HCT116 (cell line): ENCODE measurements around the gene TMEM198. TPM values are rescaled to one million over a fixed set of nuclear protein-coding genes. Genes with fewer than 3 reads are reported as not detected.

Experiments
- ATAC-seq: fragments of 200-7000 bp; cut with Tn5 transposase; 2 replicates; pipeline ENCODE4 v1.9.1; 2020; ENCODE audit warnings: mild to moderate bottlenecking, moderate library complexity
- BruUV-seq: library from RNA; stranded (reverse); fragments of 400-500 nt; replicated peaks from 2 replicates; lab custom pipeline; 2021; lab: Mats Ljungman, UMichigan
- CTCF ChIA-PET: fragments of 300-600 bp; sonication (Branson Sonifier 250); formaldehyde crosslinking; loops from one replicate; lab custom pipeline; 2021; ENCODE audit warnings: antibody characterized with exemption; lab: Charles Lee
- POLR2A ChIA-PET: fragments of 300-600, 350-600 bp; sonication (Branson Sonifier 250); formaldehyde crosslinking; loops from one replicate; lab custom pipeline; 2021; ENCODE audit warnings: antibody characterized with exemption; lab: Charles Lee
- RAD21 ChIA-PET, 2 experiments: fragments of 300-600 bp; sonication (Branson Sonifier 250); formaldehyde crosslinking; loops; one replicate each; lab custom pipeline; 2023; ENCODE audit warnings: low total read pairs in 2 of 2; ENCODE audit not compliant: uncharacterized antibody in 2 of 2, unreplicated experiment in 2 of 2, low non-redundant PET in 1 of 2; lab: Charles Lee
- DNase-seq: peaks from one replicate; pipeline ENCODE4 v3.0.0-alpha.2; 2010; ENCODE audit warnings: low read depth, low spot score
- H2AFZ ChIP-seq: fragments of 200-600 bp; shearing (Covaris generic), sonication (generic); 2 replicates; pipeline ENCODE4 v1.6.1; 2017; ENCODE audit warnings: low read depth, mixed run types, mixed read lengths, antibody characterized with exemption, low read length; ENCODE audit not compliant: poor library complexity, severe bottlenecking
- H3K27ac ChIP-seq: 2 replicates; pipeline ENCODE4 v1.5.1; 2012; ENCODE audit warnings: low read depth, low read length
- H3K27me3 ChIP-seq: fragments of 200-600 bp; sonication (generic); 2 replicates; pipeline ENCODE4 v1.6.1; 2016; ENCODE audit warnings: mixed run types, low read length, mixed read lengths; ENCODE audit not compliant: insufficient read depth
- H3K36me3 ChIP-seq, 2 experiments: fragments of 200-500 bp in 1 of 2; fragments of 200-600 bp in 1 of 2; sonication (Bioruptor generic) in 1 of 2; sonication (generic) in 1 of 2; 2 replicates each; pipeline versions ENCODE4 v1.5.1 to v1.6.1; 2014 to 2016; ENCODE audit warnings: low read length in 2 of 2, inconsistent platforms in 1 of 2, mixed read lengths in 1 of 2, mixed run types in 1 of 2; ENCODE audit not compliant: insufficient read depth in 2 of 2, control insufficient read depth in 1 of 2
- H3K4me1 ChIP-seq, 2 experiments: fragments of 200-600 bp in 1 of 2; sonication (generic) in 1 of 2; 2 replicates each; pipeline versions ENCODE4 v1.5.1 to v1.6.1; 2012 to 2017; ENCODE audit warnings: low read length in 2 of 2, inconsistent platforms in 1 of 2, mild to moderate bottlenecking in 1 of 2, mixed read lengths in 1 of 2, mixed run types in 1 of 2, moderate library complexity in 1 of 2; ENCODE audit not compliant: insufficient read depth in 2 of 2, control insufficient read depth in 1 of 2
- H3K4me2 ChIP-seq: fragments of 200-600 bp; sonication (generic); 2 replicates; pipeline ENCODE4 v1.6.1; 2017; ENCODE audit warnings: mixed run types, low read length, mixed read lengths
- H3K4me3 ChIP-seq, 2 experiments: fragments of 200-600 bp in 1 of 2; sonication (generic) in 1 of 2; replicated peaks in 1 of 2; 2 replicates each; pipeline ENCODE4 v1.5.1; 2011 to 2016; ENCODE audit warnings: low read length in 2 of 2, control low read depth in 1 of 2, low read depth in 1 of 2, mild to moderate bottlenecking in 1 of 2, mixed read lengths in 1 of 2, mixed run types in 1 of 2
- H3K79me2 ChIP-seq: fragments of 200-600 bp; sonication (generic); 2 replicates; pipeline ENCODE4 v1.6.1; 2017; ENCODE audit warnings: mild to moderate bottlenecking, mixed run types, low read length, moderate library complexity, mixed read lengths; ENCODE audit not compliant: insufficient read depth
- H3K9ac ChIP-seq: fragments of 200-600 bp; sonication (generic); 2 replicates; pipeline ENCODE4 v1.6.1; 2016; ENCODE audit warnings: low read length, mixed read lengths
- H3K9me2 ChIP-seq: fragments of 200-600 bp; sonication (generic), shearing (Covaris generic); 2 replicates; pipeline ENCODE4 v1.6.1; 2017; ENCODE audit warnings: mixed run types, mild to moderate bottlenecking, moderate library complexity; ENCODE audit not compliant: insufficient read depth
- H3K9me3 ChIP-seq, 2 experiments: fragments of 200-500 bp in 1 of 2; fragments of 200-600 bp in 1 of 2; sonication (Bioruptor generic) in 1 of 2; sonication (generic) in 1 of 2; 2 replicates each; pipeline ENCODE4 v1.6.1; 2014 to 2017; ENCODE audit warnings: low read length in 2 of 2, mixed read lengths in 2 of 2, inconsistent platforms in 1 of 2, low read depth in 1 of 2, mild to moderate bottlenecking in 1 of 2, mixed run types in 1 of 2, moderate library complexity in 1 of 2; ENCODE audit not compliant: control insufficient read depth in 1 of 2, insufficient read depth in 1 of 2
- H4K20me1 ChIP-seq: fragments of 200-600 bp; sonication (generic), shearing (Covaris generic); 2 replicates; pipeline ENCODE4 v1.6.1; 2017; ENCODE audit warnings: mixed run types, mild to moderate bottlenecking, moderate library complexity; ENCODE audit not compliant: insufficient read depth
- ATF3 ChIP-seq: IDR thresholded peaks from 2 replicates; pipeline ENCODE4 v1.6.1; 2012
- CBX3 ChIP-seq: IDR thresholded peaks from 2 replicates; pipeline ENCODE4 v1.6.1; 2012; ENCODE audit warnings: low read depth
- CEBPB ChIP-seq: IDR thresholded peaks from 2 replicates; pipeline ENCODE4 v1.6.1; 2012; ENCODE audit warnings: low read depth
- EZH2 ChIP-seq: fragments of 200-600 bp; sonication (generic); IDR thresholded peaks from 2 replicates; pipeline ENCODE4 v1.6.1; 2017; ENCODE audit warnings: antibody characterized with exemption, mixed run types
- FOSL1 ChIP-seq: IDR thresholded peaks from 2 replicates; pipeline ENCODE4 v1.6.1; 2012; ENCODE audit warnings: low read depth
- JUND ChIP-seq: IDR thresholded peaks from 2 replicates; pipeline ENCODE4 v1.6.1; 2012
- MAX ChIP-seq: IDR thresholded peaks from 2 replicates; pipeline ENCODE4 v1.6.1; 2012
- POLR2A ChIP-seq: IDR thresholded peaks from 2 replicates; pipeline ENCODE4 v1.7.0; 2011; ENCODE audit warnings: borderline replicate concordance; ENCODE audit not compliant: insufficient read depth, insufficient read length; ENCODE audit errors: extremely low read depth
- POLR2AphosphoS5 ChIP-seq: IDR thresholded peaks from 2 replicates; pipeline ENCODE4 v1.6.1; 2011; ENCODE audit warnings: mild to moderate bottlenecking, low read depth, low read length, moderate library complexity
- RAD21 ChIP-seq: IDR thresholded peaks from 2 replicates; pipeline ENCODE4 v1.6.1; 2012; ENCODE audit warnings: low read depth, mild to moderate bottlenecking
- SIN3A ChIP-seq: IDR thresholded peaks from 2 replicates; pipeline ENCODE4 v1.6.1; 2012; ENCODE audit warnings: low read depth
- SP1 ChIP-seq: IDR thresholded peaks from 2 replicates; pipeline ENCODE4 v1.6.1; 2012; ENCODE audit warnings: low read depth
- SRF ChIP-seq: IDR thresholded peaks from 2 replicates; pipeline ENCODE4 v1.6.1; 2012; ENCODE audit warnings: low read depth
- TCF7L2 ChIP-seq: IDR thresholded peaks from 2 replicates; pipeline ENCODE4 v1.7.0; 2011; ENCODE audit warnings: borderline replicate concordance, inconsistent platforms; ENCODE audit not compliant: insufficient read depth, insufficient read length; ENCODE audit errors: extremely low read depth
- YY1 ChIP-seq: IDR thresholded peaks from 2 replicates; pipeline ENCODE4 v1.6.1; 2011; ENCODE audit warnings: low read length, low read depth, moderate library complexity, mild to moderate bottlenecking; ENCODE audit not compliant: insufficient replicate concordance; ENCODE audit errors: extremely low read depth
- intact Hi-C: fragments of 100-400 bp; cut with micrococcal nuclease; formaldehyde crosslinking; loops from 2 replicates; pipeline ENCODE4 v1.10.0; 2022
- total RNA-seq: library from RNA; stranded (reverse); gene quantifications from one replicate; pipeline ENCODE4 v1.2.1, GENCODE V29; 2021; ENCODE audit not compliant: unreplicated experiment
- TF ChIP-seq, protein P1 (sequence below), 3 experiments: fragments of 200-600 bp in 1 of 3; sonication (generic) in 1 of 3; IDR thresholded peaks in 2 of 3; conservative IDR thresholded peaks in 1 of 3; 2 replicates each; pipeline ENCODE4 v1.5.1; 2012 to 2017; ENCODE audit warnings: low read depth in 2 of 3, low read length in 2 of 3, antibody characterized with exemption in 1 of 3, borderline replicate concordance in 1 of 3, control low read depth in 1 of 3, mild to moderate bottlenecking in 1 of 3, mixed read lengths in 1 of 3, mixed run types in 1 of 3, moderate library complexity in 1 of 3; ENCODE audit not compliant: insufficient read depth in 1 of 3
- TF ChIP-seq, protein P2 (sequence below): IDR thresholded peaks from 2 replicates; pipeline ENCODE4 v1.6.1; 2011; ENCODE audit warnings: mild to moderate bottlenecking, low read length, moderate library complexity; ENCODE audit not compliant: insufficient replicate concordance; ENCODE audit errors: extremely low read depth

The TMEM198 gene
- total RNA-seq, 1 experiment from 2014 or later = 2.1 TPM

- intact Hi-C loops = loop anchor here (10.0 kb wide), 1 partner anchor 364 kb away; the partner anchor contains the start of genes CNPPD1, RETREG2 and SLC23A3
- no peaks in the 10 kb centered on the region for H3K9me3 ChIP-seq
- H4K20me1 ChIP-seq = peaks cover 6% of the 10 kb centered on the region; the same call in 1 of the 2 replicates
- ATAC-seq (no peak), DNase-seq (no peak)
- no peak overlapping the region for H2AFZ ChIP-seq
- no peak for TF ChIP-seq POLR2A
- TF ChIP-seq SIN3A = no peak
- TF ChIP-seq JUND = no peak
- TF ChIP-seq POLR2AphosphoS5 = no peak
- no peak for TF ChIP-seq MAX
- TF ChIP-seq ATF3 = no peak
- no peak for TF ChIP-seq EZH2
- no peak for TF ChIP-seq SRF
- no peak for TF ChIP-seq CBX3
- TF ChIP-seq FOSL1 = no peak
- no peak for TF ChIP-seq TCF7L2
- TF ChIP-seq, protein P1, sequence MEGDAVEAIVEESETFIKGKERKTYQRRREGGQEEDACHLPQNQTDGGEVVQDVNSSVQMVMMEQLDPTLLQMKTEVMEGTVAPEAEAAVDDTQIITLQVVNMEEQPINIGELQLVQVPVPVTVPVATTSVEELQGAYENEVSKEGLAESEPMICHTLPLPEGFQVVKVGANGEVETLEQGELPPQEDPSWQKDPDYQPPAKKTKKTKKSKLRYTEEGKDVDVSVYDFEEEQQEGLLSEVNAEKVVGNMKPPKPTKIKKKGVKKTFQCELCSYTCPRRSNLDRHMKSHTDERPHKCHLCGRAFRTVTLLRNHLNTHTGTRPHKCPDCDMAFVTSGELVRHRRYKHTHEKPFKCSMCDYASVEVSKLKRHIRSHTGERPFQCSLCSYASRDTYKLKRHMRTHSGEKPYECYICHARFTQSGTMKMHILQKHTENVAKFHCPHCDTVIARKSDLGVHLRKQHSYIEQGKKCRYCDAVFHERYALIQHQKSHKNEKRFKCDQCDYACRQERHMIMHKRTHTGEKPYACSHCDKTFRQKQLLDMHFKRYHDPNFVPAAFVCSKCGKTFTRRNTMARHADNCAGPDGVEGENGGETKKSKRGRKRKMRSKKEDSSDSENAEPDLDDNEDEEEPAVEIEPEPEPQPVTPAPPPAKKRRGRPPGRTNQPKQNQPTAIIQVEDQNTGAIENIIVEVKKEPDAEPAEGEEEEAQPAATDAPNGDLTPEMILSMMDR (IDR thresholded peaks at IDR 0.05 in 2 of 3, conservative IDR thresholded peaks at IDR 0.05 in 1 of 3; ENCODE audit: borderline replicate concordance in 1 of 3, insufficient read depth in 1 of 3, low read depth in 2 of 3, low read length in 2 of 3) = no peak
- TF ChIP-seq CEBPB = no peak
- no peak for TF ChIP-seq RAD21
- no peak for TF ChIP-seq SP1
- TF ChIP-seq YY1 = no peak
- TF ChIP-seq, protein P2, sequence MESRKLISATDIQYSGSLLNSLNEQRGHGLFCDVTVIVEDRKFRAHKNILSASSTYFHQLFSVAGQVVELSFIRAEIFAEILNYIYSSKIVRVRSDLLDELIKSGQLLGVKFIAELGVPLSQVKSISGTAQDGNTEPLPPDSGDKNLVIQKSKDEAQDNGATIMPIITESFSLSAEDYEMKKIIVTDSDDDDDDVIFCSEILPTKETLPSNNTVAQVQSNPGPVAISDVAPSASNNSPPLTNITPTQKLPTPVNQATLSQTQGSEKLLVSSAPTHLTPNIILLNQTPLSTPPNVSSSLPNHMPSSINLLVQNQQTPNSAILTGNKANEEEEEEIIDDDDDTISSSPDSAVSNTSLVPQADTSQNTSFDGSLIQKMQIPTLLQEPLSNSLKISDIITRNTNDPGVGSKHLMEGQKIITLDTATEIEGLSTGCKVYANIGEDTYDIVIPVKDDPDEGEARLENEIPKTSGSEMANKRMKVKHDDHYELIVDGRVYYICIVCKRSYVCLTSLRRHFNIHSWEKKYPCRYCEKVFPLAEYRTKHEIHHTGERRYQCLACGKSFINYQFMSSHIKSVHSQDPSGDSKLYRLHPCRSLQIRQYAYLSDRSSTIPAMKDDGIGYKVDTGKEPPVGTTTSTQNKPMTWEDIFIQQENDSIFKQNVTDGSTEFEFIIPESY = no peak
- no peaks in the 10 kb centered on the region for H3K9me2 ChIP-seq
- peak overlapping the region; percentile 49; the same call in 1 of the 2 replicates for H3K27ac ChIP-seq
- H3K4me3 ChIP-seq = no peak overlapping the region
- H3K9ac ChIP-seq = peak overlapping the region; percentile 24
- peak overlapping the region; percentile 57 for H3K4me2 ChIP-seq
- H3K4me1 ChIP-seq = peaks cover 24 to 77% of the 10 kb centered on the region in 2 experiments
- H3K36me3 ChIP-seq = peaks cover 0 to 28% of the 10 kb centered on the region in 2 experiments; a peak in 2 of 4 replicates
- H3K79me2 ChIP-seq = peaks cover 49% of the 10 kb centered on the region
- H3K27me3 ChIP-seq = no peaks in the 10 kb centered on the region
- CTCF ChIA-PET = interaction anchor here (1.4 kb wide), 1 partner anchor 9 kb away, joined by 3 read pairs; no protein-coding TSS in a partner anchor
- RAD21 ChIA-PET = no interaction called here
- POLR2A ChIA-PET = no interaction called here
- no TSS peak for BruUV-seq
Measured at GRCh38 chr2:219538504-219538951, 5.3 kb upstream of the TMEM198 start.
